ENCODE data around the gene PTER.

PTER gene

GRCh38 chr10:16481052-16481728 is 44.4 kb downstream of the PTER start:
- no peak overlapping the region for H3K27ac ChIP-seq
- no peak for TF ChIP-seq FOXP2 (optimal IDR thresholded peaks at IDR 0.05; ENCODE audit: control extremely low read depth, extremely low read length, insufficient read depth)
- no peak for TF ChIP-seq EZH2 (IDR thresholded peaks at IDR 0.05)
- no peak for TF ChIP-seq POLR2AphosphoS5 (IDR thresholded peaks at IDR 0.05; ENCODE audit: borderline replicate concordance, low read depth, low read length)
- DNase-seq (ENCODE audit: low read depth, low spot score) = no peak
- H3K4me3 ChIP-seq = no peak overlapping the region
- no peaks in the 10 kb centered on the region for H3K9me3 ChIP-seq (ENCODE audit: low read depth, low read length)
- no peak overlapping the region for H3K9ac ChIP-seq (ENCODE audit: insufficient read length)
- H3K36me3 ChIP-seq (ENCODE audit: insufficient read depth, low read length) = no peaks in the 10 kb centered on the region

GRCh38 chr10:16483241-16483917 is 46.6 kb downstream of the PTER start:
- no peak overlapping the region for H3K4me3 ChIP-seq
- H3K27ac ChIP-seq = no peak overlapping the region
- H3K9me3 ChIP-seq (ENCODE audit: low read depth, low read length) = no peaks in the 10 kb centered on the region
- DNase-seq (ENCODE audit: low read depth, low spot score) = no peak
- H3K9ac ChIP-seq (ENCODE audit: insufficient read length) = no peak overlapping the region
- no peaks in the 10 kb centered on the region for H3K36me3 ChIP-seq (ENCODE audit: insufficient read depth, low read length)
- no peak for TF ChIP-seq POLR2AphosphoS5 (IDR thresholded peaks at IDR 0.05; ENCODE audit: borderline replicate concordance, low read depth, low read length)
- TF ChIP-seq EZH2 (IDR thresholded peaks at IDR 0.05) = no peak
- no peak for TF ChIP-seq FOXP2 (optimal IDR thresholded peaks at IDR 0.05; ENCODE audit: control extremely low read depth, extremely low read length, insufficient read depth)

- TF ChIP-seq FOXP2 (optimal IDR thresholded peaks at IDR 0.05; ENCODE audit: control extremely low read depth, extremely low read length, insufficient read depth) (no peak), POLR2AphosphoS5 (IDR thresholded peaks at IDR 0.05; ENCODE audit: borderline replicate concordance, low read depth, low read length) (no peak), EZH2 (IDR thresholded peaks at IDR 0.05) (no peak)
- Histone ChIP-seq H3K36me3 (ENCODE audit: insufficient read depth, low read length) (no peaks in the 10 kb centered on the region), H3K4me3 (no peak overlapping the region), H3K9ac (ENCODE audit: insufficient read length) (no peak overlapping the region), H3K27ac (no peak overlapping the region), H3K9me3 (ENCODE audit: low read depth, low read length) (no peaks in the 10 kb centered on the region)
- no peak for DNase-seq (ENCODE audit: low read depth, low spot score)
These were observed 53.7 kb downstream of the PTER start for GRCh38 chr10:16490511-16490910.

GRCh38 chr10:16491933-16492332 is 55.1 kb downstream of the PTER start:
- TF ChIP-seq POLR2AphosphoS5 (IDR thresholded peaks at IDR 0.05; ENCODE audit: borderline replicate concordance, low read depth, low read length) = no peak
- no peak for TF ChIP-seq EZH2 (IDR thresholded peaks at IDR 0.05)
- TF ChIP-seq FOXP2 (optimal IDR thresholded peaks at IDR 0.05; ENCODE audit: control extremely low read depth, extremely low read length, insufficient read depth) = no peak
- no peak for DNase-seq (ENCODE audit: low read depth, low spot score)
- H3K9me3 ChIP-seq (ENCODE audit: low read depth, low read length) = no peaks in the 10 kb centered on the region
- H3K4me3 ChIP-seq = no peak overlapping the region
- no peak overlapping the region for H3K27ac ChIP-seq
- H3K9ac ChIP-seq (ENCODE audit: insufficient read length) = no peak overlapping the region
- H3K36me3 ChIP-seq (ENCODE audit: insufficient read depth, low read length) = no peaks in the 10 kb centered on the region

- TF ChIP-seq FOXP2 (optimal IDR thresholded peaks at IDR 0.05; ENCODE audit: control extremely low read depth, extremely low read length, insufficient read depth) = no peak
- no peak for TF ChIP-seq EZH2 (IDR thresholded peaks at IDR 0.05)
- TF ChIP-seq POLR2AphosphoS5 (IDR thresholded peaks at IDR 0.05; ENCODE audit: borderline replicate concordance, low read depth, low read length) = no peak
- no peak for DNase-seq (ENCODE audit: low read depth, low spot score)
- H3K36me3 ChIP-seq (ENCODE audit: insufficient read depth, low read length) = no peaks in the 10 kb centered on the region
- H3K9me3 ChIP-seq (ENCODE audit: low read depth, low read length) = no peaks in the 10 kb centered on the region
- H3K4me3 ChIP-seq = no peak overlapping the region
- no peak overlapping the region for H3K9ac ChIP-seq (ENCODE audit: insufficient read length)
- H3K27ac ChIP-seq = no peak overlapping the region
These were observed 57.2 kb downstream of the PTER start for GRCh38 chr10:16493884-16494536.

GRCh38 chr10:16497911-16498310 is 61.1 kb downstream of the PTER start:
- Histone ChIP-seq H3K4me3 (no peak overlapping the region), H3K27ac (no peak overlapping the region), H3K9ac (ENCODE audit: insufficient read length) (no peak overlapping the region), H3K36me3 (ENCODE audit: insufficient read depth, low read length) (no peaks in the 10 kb centered on the region), H3K9me3 (ENCODE audit: low read depth, low read length) (no peaks in the 10 kb centered on the region)
- TF ChIP-seq FOXP2 (optimal IDR thresholded peaks at IDR 0.05; ENCODE audit: control extremely low read depth, extremely low read length, insufficient read depth) (no peak), EZH2 (IDR thresholded peaks at IDR 0.05) (no peak), POLR2AphosphoS5 (IDR thresholded peaks at IDR 0.05; ENCODE audit: borderline replicate concordance, low read depth, low read length) (no peak)
- DNase-seq (ENCODE audit: low read depth, low spot score) = no peak

GRCh38 chr10:16505161-16505560 is 68.4 kb downstream of the PTER start:
- no peak for DNase-seq (ENCODE audit: low read depth, low spot score)
- TF ChIP-seq POLR2AphosphoS5 (IDR thresholded peaks at IDR 0.05; ENCODE audit: borderline replicate concordance, low read depth, low read length) (no peak), EZH2 (IDR thresholded peaks at IDR 0.05) (no peak), FOXP2 (optimal IDR thresholded peaks at IDR 0.05; ENCODE audit: control extremely low read depth, extremely low read length, insufficient read depth) (no peak)
- Histone ChIP-seq H3K36me3 (ENCODE audit: insufficient read depth, low read length) (no peaks in the 10 kb centered on the region), H3K9ac (ENCODE audit: insufficient read length) (no peak overlapping the region), H3K27ac (no peak overlapping the region), H3K4me3 (no peak overlapping the region), H3K9me3 (ENCODE audit: low read depth, low read length) (no peaks in the 10 kb centered on the region)

- TF ChIP-seq FOXP2 (optimal IDR thresholded peaks at IDR 0.05; ENCODE audit: control extremely low read depth, extremely low read length, insufficient read depth) (no peak), EZH2 (IDR thresholded peaks at IDR 0.05) (no peak), POLR2AphosphoS5 (IDR thresholded peaks at IDR 0.05; ENCODE audit: borderline replicate concordance, low read depth, low read length) (no peak)
- Histone ChIP-seq H3K9me3 (ENCODE audit: low read depth, low read length) (no peaks in the 10 kb centered on the region), H3K36me3 (ENCODE audit: insufficient read depth, low read length) (no peaks in the 10 kb centered on the region), H3K27ac (no peak overlapping the region), H3K4me3 (no peak overlapping the region), H3K9ac (ENCODE audit: insufficient read length) (no peak overlapping the region)
- no peak for DNase-seq (ENCODE audit: low read depth, low spot score)
These were observed 73.2 kb downstream of the PTER start for GRCh38 chr10:16509996-16510395.
